NCI-H2107 treated with DMSO at 0.1 percent for 48 hours (cell line): ENCODE data around the gene GRB2.
"Not testable (repeated sequence)": the region's sequence is repeated elsewhere in the genome, so short reads cannot be mapped to it uniquely, and the experiment has no call there.

Experiments used
- DNase-seq: peaks from one replicate; lab custom pipeline; 2025; ENCODE audit not compliant: unreplicated experiment; lab: John Stamatoyannopoulos, UW

Gene GRB2

GRCh38 chr17:75288770-75289114, 116.7 kb downstream of the GRB2 start:
- DNase-seq: peak; percentile 56

GRCh38 chr17:75288359-75288758, 117.1 kb downstream of the GRB2 start:
- no peak for DNase-seq

- DNase-seq: no peak
Measured at GRCh38 chr17:75287221-75287620, 118.3 kb downstream of the GRB2 start.

GRCh38 chr17:75285123-75285522, 120.4 kb downstream of the GRB2 start:
- DNase-seq: no peak

GRCh38 chr17:75280189-75280588, 125.3 kb downstream of the GRB2 start:
- not testable (repeated sequence) for DNase-seq

- no peak for DNase-seq
Measured at GRCh38 chr17:75277664-75278071, 127.8 kb downstream of the GRB2 start.

GRCh38 chr17:75273977-75274708, 131.3 kb downstream of the GRB2 start:
- DNase-seq: no peak

- DNase-seq: no peak
Measured at GRCh38 chr17:75272848-75273184, 132.7 kb downstream of the GRB2 start.

- DNase-seq: no peak
Measured at GRCh38 chr17:75271955-75272847, 133.3 kb downstream of the GRB2 start.

- no peak for DNase-seq
Measured at GRCh38 chr17:75271233-75271954, 134.1 kb downstream of the GRB2 start.

- DNase-seq: no peak
Measured at GRCh38 chr17:75270966-75271232, 134.6 kb downstream of the GRB2 start, which contains the start of gene MIF4GD. Gene MIF4GD (minus strand): TSS chr17:75271231. CDS start chr17:75270195, 1,036 bp downstream.

GRCh38 chr17:75270218-75270965, 135.1 kb downstream of the GRB2 start:
- peak; percentile 12 for DNase-seq

- DNase-seq: peak; percentile 21
Measured at GRCh38 chr17:75269844-75270217, 135.6 kb downstream of the GRB2 start.
